RWPE1 (cell line): ENCODE data around the gene SGSM1.

ENCODE experiments used
- CTCF ChIA-PET: fragments of 350-600 bp; sonication (Branson Sonifier 250); formaldehyde crosslinking; extraction: SDS; loops from one replicate; lab custom pipeline; 2021; lab: Yijun Ruan, JAX
- POLR2A ChIA-PET: fragments of 400-600 bp; formaldehyde crosslinking; extraction: SDS; loops from one replicate; lab custom pipeline; 2020; ENCODE audit warnings: antibody characterized with exemption; ENCODE audit not compliant: low non-redundant PET; lab: Yijun Ruan, JAX
- DNase-seq: peaks from one replicate; pipeline ENCODE4 v3.0.0; 2012; ENCODE audit warnings: low spot score
- H3K27ac ChIP-seq: fragments of 450-650 bp; 2 replicates; pipeline ENCODE4 v1.5.1; 2017
- TF ChIP-seq, protein P1 (sequence below): fragments of 450-650 bp; conservative IDR thresholded peaks from 2 replicates; pipeline ENCODE4 v1.5.1; 2017; ENCODE audit warnings: low read depth, mild to moderate bottlenecking

Gene SGSM1

GRCh38 chr22:24975813-24976341 is 169.9 kb downstream of the SGSM1 start:
- TF ChIP-seq, protein P1, sequence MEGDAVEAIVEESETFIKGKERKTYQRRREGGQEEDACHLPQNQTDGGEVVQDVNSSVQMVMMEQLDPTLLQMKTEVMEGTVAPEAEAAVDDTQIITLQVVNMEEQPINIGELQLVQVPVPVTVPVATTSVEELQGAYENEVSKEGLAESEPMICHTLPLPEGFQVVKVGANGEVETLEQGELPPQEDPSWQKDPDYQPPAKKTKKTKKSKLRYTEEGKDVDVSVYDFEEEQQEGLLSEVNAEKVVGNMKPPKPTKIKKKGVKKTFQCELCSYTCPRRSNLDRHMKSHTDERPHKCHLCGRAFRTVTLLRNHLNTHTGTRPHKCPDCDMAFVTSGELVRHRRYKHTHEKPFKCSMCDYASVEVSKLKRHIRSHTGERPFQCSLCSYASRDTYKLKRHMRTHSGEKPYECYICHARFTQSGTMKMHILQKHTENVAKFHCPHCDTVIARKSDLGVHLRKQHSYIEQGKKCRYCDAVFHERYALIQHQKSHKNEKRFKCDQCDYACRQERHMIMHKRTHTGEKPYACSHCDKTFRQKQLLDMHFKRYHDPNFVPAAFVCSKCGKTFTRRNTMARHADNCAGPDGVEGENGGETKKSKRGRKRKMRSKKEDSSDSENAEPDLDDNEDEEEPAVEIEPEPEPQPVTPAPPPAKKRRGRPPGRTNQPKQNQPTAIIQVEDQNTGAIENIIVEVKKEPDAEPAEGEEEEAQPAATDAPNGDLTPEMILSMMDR = no peak
- POLR2A ChIA-PET = interaction anchor here (0.5 kb wide), 1 partner anchor 14 kb away, joined by 3 read pairs; no protein-coding TSS in a partner anchor
- H3K27ac ChIP-seq = peak overlapping the region; percentile 99
- CTCF ChIA-PET = interaction anchor here (0.6 kb wide), 1 partner anchor 76 kb away, joined by 4 read pairs; no protein-coding TSS in a partner anchor
- no peak for DNase-seq

GRCh38 chr22:24976442-24977218 is 170.6 kb downstream of the SGSM1 start:
- TF ChIP-seq, protein P1 = no peak
- H3K27ac ChIP-seq = peak overlapping the region; percentile 99
- CTCF ChIA-PET = no interaction called here

More at GRCh38 chr22:24976442-24977218, 170.6 kb downstream of the SGSM1 start:
- DNase-seq = no peak
- POLR2A ChIA-PET = interaction anchor here (0.5 kb wide), 1 partner anchor 19 kb away, joined by 10 read pairs; no protein-coding TSS in a partner anchor
